H1 (cell line): ENCODE measurements around the gene SPATA6L. TPM values are rescaled to one million over a fixed set of nuclear protein-coding genes. Genes with fewer than 3 reads are reported as not detected.

ENCODE experiments used
- CTCF ChIA-PET: fragments of 300-600 bp; sonication (Branson Sonifier 250); formaldehyde crosslinking; loops from one replicate; lab custom pipeline; 2021; ENCODE audit not compliant: partially characterized antibody; lab: Charles Lee
- POLR2A ChIA-PET: fragments of 300-600 bp; sonication (Branson Sonifier 250); formaldehyde crosslinking; loops from one replicate; lab custom pipeline; 2021; ENCODE audit warnings: inconsistent platforms; ENCODE audit not compliant: partially characterized antibody; lab: Charles Lee
- DNase-seq, 2 experiments: peaks; one replicate each; pipeline versions ENCODE4 v3.0.0 to v3.0.0-alpha.2; 2010 to 2022; ENCODE audit warnings: low spot score in 2 of 2, low read depth in 1 of 2, mixed read lengths in 1 of 2
- FAIRE-seq: peaks from 2 replicates; lab custom pipeline; 2011; peaks lifted over from hg19 to GRCh38; lab: Jason Lieb, UNC
- H2AFZ ChIP-seq: 2 replicates; pipeline ENCODE4 v1.8.1; 2012; ENCODE audit warnings: low read length, inconsistent platforms
- H2AK5ac ChIP-seq: 2 replicates; pipeline ENCODE4 v1.6.1; 2013; ENCODE audit warnings: low read depth, low read length
- H2BK120ac ChIP-seq: replicated peaks from 2 replicates; pipeline ENCODE3; 2013; ENCODE audit warnings: low read depth, low read length, inconsistent platforms
- H2BK12ac ChIP-seq: 2 replicates; pipeline ENCODE4 v1.6.1; 2013; ENCODE audit warnings: low read depth, low read length
- H2BK15ac ChIP-seq: 2 replicates; pipeline ENCODE4 v1.6.1; 2013; ENCODE audit warnings: low read length
- H2BK20ac ChIP-seq: 2 replicates; pipeline ENCODE4 v1.6.1; 2013; ENCODE audit warnings: low read length
- H2BK5ac ChIP-seq: 2 replicates; pipeline ENCODE4 v1.6.1; 2013; ENCODE audit warnings: low read depth, low read length
- H3K14ac ChIP-seq: 2 replicates; pipeline ENCODE4 v1.6.1; 2013; ENCODE audit warnings: inconsistent platforms; ENCODE audit not compliant: insufficient read length
- H3K18ac ChIP-seq: 2 replicates; pipeline ENCODE4 v1.6.1; 2013; ENCODE audit warnings: low read length; ENCODE audit errors: extremely low read depth
- H3K23ac ChIP-seq: 2 replicates; pipeline ENCODE4 v1.6.1; 2013; ENCODE audit warnings: inconsistent platforms; ENCODE audit not compliant: insufficient read length
- H3K23me2 ChIP-seq: 2 replicates; pipeline ENCODE4 v1.6.1; 2013; ENCODE audit warnings: low read depth, low read length
- H3K27ac ChIP-seq: 2 replicates; pipeline ENCODE4 v1.6.1; 2011; ENCODE audit warnings: low read depth, low read length, inconsistent platforms
- H3K27me3 ChIP-seq, 4 experiments: replicated peaks in 1 of 4; 1 replicate in 1 of 4; 2 replicates in 3 of 4; pipeline versions ENCODE4 v1.6.1 to v1.8.1; 2011 to 2013; ENCODE audit warnings: low read length in 3 of 4, mild to moderate bottlenecking in 3 of 4, inconsistent platforms in 2 of 4, mixed read lengths in 2 of 4, moderate library complexity in 1 of 4; ENCODE audit not compliant: control insufficient read depth in 3 of 4, insufficient read depth in 3 of 4; ENCODE audit errors: extremely low read depth in 1 of 4
- H3K36me3 ChIP-seq, 4 experiments: 2 replicates each; pipeline versions ENCODE4 v1.6.1 to v1.8.1; 2011 to 2013; ENCODE audit warnings: mild to moderate bottlenecking in 4 of 4, low read length in 3 of 4, moderate library complexity in 2 of 4, control low read depth in 1 of 4, inconsistent platforms in 1 of 4; ENCODE audit not compliant: insufficient read depth in 4 of 4, control insufficient read depth in 2 of 4
- H3K4ac ChIP-seq: replicated peaks from 2 replicates; pipeline ENCODE3; 2013; ENCODE audit warnings: low read length, low read depth, mixed read lengths, inconsistent platforms; ENCODE audit not compliant: insufficient read length
- H3K4me1 ChIP-seq, 4 experiments: replicated peaks in 1 of 4; 1 replicate in 1 of 4; 2 replicates in 3 of 4; pipeline versions ENCODE4 v1.6.1 to v1.8.1; 2011 to 2013; ENCODE audit warnings: low read length in 3 of 4, inconsistent platforms in 2 of 4, mixed read lengths in 1 of 4; ENCODE audit not compliant: insufficient read depth in 4 of 4, control insufficient read depth in 3 of 4
- H3K4me2 ChIP-seq, 2 experiments: 2 replicates each; pipeline versions ENCODE4 v1.6.1 to v1.8.1; 2011 to 2013; ENCODE audit warnings: low read depth in 2 of 2, low read length in 2 of 2, control low read depth in 1 of 2, inconsistent platforms in 1 of 2, mild to moderate bottlenecking in 1 of 2; ENCODE audit not compliant: insufficient read depth in 1 of 2
- H3K4me3 ChIP-seq, 4 experiments: fragments of 200-600, 300-600 bp in 1 of 4; sonication (generic), shearing (Covaris generic), sonication (Bioruptor Twin) in 1 of 4; 2 replicates each; pipeline versions ENCODE4 v1.5.1 to v1.8.1; 2011 to 2016; ENCODE audit warnings: low read length in 4 of 4, low read depth in 3 of 4, control low read depth in 2 of 4, inconsistent platforms in 2 of 4, mild to moderate bottlenecking in 2 of 4, mixed read lengths in 1 of 4, moderate library complexity in 1 of 4; ENCODE audit not compliant: insufficient read depth in 2 of 4; ENCODE audit errors: extremely low read depth in 1 of 4
- H3K56ac ChIP-seq: replicated peaks from 2 replicates; pipeline ENCODE3; 2013; ENCODE audit warnings: low read depth, mild to moderate bottlenecking, mixed read lengths, low read length, inconsistent platforms; ENCODE audit not compliant: insufficient read length
- H3K79me1 ChIP-seq: 2 replicates; pipeline ENCODE4 v1.6.1; 2013; ENCODE audit warnings: low read depth, low read length, control low read depth
- H3K79me2 ChIP-seq, 2 experiments: 2 replicates each; pipeline versions ENCODE4 v1.6.1 to v1.8.1; 2012 to 2013; ENCODE audit warnings: low read length in 2 of 2, mild to moderate bottlenecking in 2 of 2, inconsistent platforms in 1 of 2; ENCODE audit not compliant: insufficient read depth in 2 of 2, control insufficient read depth in 1 of 2
- H3K9ac ChIP-seq, 4 experiments: replicated peaks in 1 of 4; 1 replicate in 1 of 4; 2 replicates in 3 of 4; pipeline versions ENCODE4 v1.6.1 to v1.8.1; 2011 to 2013; ENCODE audit warnings: low read depth in 3 of 4, low read length in 3 of 4, control low read depth in 2 of 4, mild to moderate bottlenecking in 2 of 4, moderate library complexity in 2 of 4, inconsistent platforms in 1 of 4; ENCODE audit errors: extremely low read depth in 1 of 4
- H3K9me3 ChIP-seq, 2 experiments: 2 replicates each; pipeline versions ENCODE4 v1.6.1 to v1.8.1; 2012 to 2013; ENCODE audit warnings: mild to moderate bottlenecking in 2 of 2, moderate library complexity in 2 of 2, control low read depth in 1 of 2, inconsistent platforms in 1 of 2, low read depth in 1 of 2, low read length in 1 of 2, mixed read lengths in 1 of 2; ENCODE audit not compliant: insufficient read depth in 2 of 2
- H4K20me1 ChIP-seq, 2 experiments: replicated peaks in 1 of 2; 2 replicates each; pipeline versions ENCODE3 to v1.8.1; 2011 to 2013; ENCODE audit warnings: inconsistent platforms in 2 of 2, low read length in 2 of 2, mild to moderate bottlenecking in 1 of 2; ENCODE audit not compliant: insufficient read depth in 2 of 2, control insufficient read depth in 1 of 2
- H4K5ac ChIP-seq: 2 replicates; pipeline ENCODE4 v1.6.1; 2013; ENCODE audit warnings: low read length, low read depth, mixed read lengths, inconsistent platforms; ENCODE audit not compliant: insufficient read length
- H4K8ac ChIP-seq: 2 replicates; pipeline ENCODE4 v1.8.0; 2013; ENCODE audit warnings: mild to moderate bottlenecking, moderate library complexity, low read length, inconsistent platforms; ENCODE audit not compliant: insufficient read depth; ENCODE audit errors: extremely low read depth
- H4K91ac ChIP-seq: replicated peaks from 2 replicates; pipeline ENCODE3; 2013; ENCODE audit warnings: low read length, mixed read lengths, inconsistent platforms; ENCODE audit not compliant: insufficient read length
- KDM4A ChIP-seq: IDR thresholded peaks from one replicate; pipeline ENCODE4 v1.7.1; 2012; ENCODE audit warnings: low read depth, mild to moderate bottlenecking, moderate library complexity, low read length, inconsistent platforms; ENCODE audit not compliant: severe bottlenecking
- NRF1 ChIP-seq: IDR thresholded peaks from 2 replicates; pipeline ENCODE4 v1.6.1; 2011; ENCODE audit warnings: mild to moderate bottlenecking, low read depth, low read length, improper control_type of control experiment
- RAD21 ChIP-seq, 2 experiments: IDR thresholded peaks in 1 of 2; conservative IDR thresholded peaks in 1 of 2; 2 replicates each; pipeline ENCODE4 v1.6.1; 2011; ENCODE audit warnings: low read depth in 2 of 2, low read length in 2 of 2, improper control_type of control experiment in 1 of 2, inconsistent platforms in 1 of 2, mild to moderate bottlenecking in 1 of 2, moderate library complexity in 1 of 2
- WGBS, 2 experiments: shearing (Covaris generic) in 1 of 2; methylation state at CpG; one replicate each; pipeline versions ENCODE4 v1.1.6 to v1.1.7; 2013 to 2015; ENCODE audit warnings: low lambda C conversion rate in 2 of 2, mixed read lengths in 2 of 2, inconsistent platforms in 1 of 2, low coverage in 1 of 2, missing lambda C conversion rate in 1 of 2; ENCODE audit not compliant: insufficient replicate concordance in 2 of 2, insufficient coverage in 1 of 2, insufficient read length in 1 of 2; ENCODE audit errors: extremely low coverage in 1 of 2, missing lambda C conversion rate in 1 of 2; 5-methylcytosine and 5-hydroxymethylcytosine counted together
- polyA plus RNA-seq, 7 experiments: library from polyadenylated mRNA; depleted of rRNA in 3 of 7; stranded (reverse) in 5 of 7; unstranded in 2 of 7; fragments of >200 nt in 5 of 7; fragments of 200-250 nt in 2 of 7; gene quantifications; 1 replicate in 5 of 7; 2 replicates in 1 of 7; 4 replicates in 1 of 7; pipeline versions ENCODE4 v1.2.1 to v1.2.3, GENCODE V29; 2011 to 2013; ENCODE audit warnings: missing spikeins in 2 of 7, mixed read lengths in 2 of 7
- total RNA-seq: library from RNA; stranded (reverse); fragmentation: NEBNext Ultra II Directional; extraction: Animal tissue kit (Norgen Biotek cat#: 25700); gene quantifications from 2 replicates; pipeline ENCODE4 v1.2.1, GENCODE V29; 2021

The SPATA6L gene
- total and polyA plus RNA-seq, 2 of the 8 experiments (the other 6 are each of a cell fraction or from before 2014, with no cell fraction given) = 0.57 to 1.1 TPM

DNA sequence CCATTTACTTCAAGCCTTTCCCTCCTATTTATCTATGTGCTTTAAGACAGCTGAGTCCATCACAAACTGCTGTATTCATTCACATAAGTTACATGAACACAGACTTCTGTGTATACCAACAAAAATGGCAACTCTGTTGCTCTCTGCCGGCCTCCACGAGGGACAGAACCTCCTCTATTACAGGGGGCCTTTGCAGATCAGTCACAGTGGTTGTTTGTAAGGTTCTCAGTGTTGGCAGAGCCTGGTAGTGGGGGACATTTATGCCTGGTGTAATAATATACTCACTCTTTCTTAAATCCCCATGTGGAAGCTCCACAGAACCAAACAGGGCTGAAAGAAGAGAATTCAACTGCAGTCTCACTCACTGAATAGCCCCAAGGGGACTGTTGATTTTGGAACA lies 99.5 kb downstream of the SPATA6L start:
- no peaks in the 10 kb centered on the region for H3K4me1 ChIP-seq
- no peak overlapping the region for H3K18ac ChIP-seq
- H3K56ac ChIP-seq = no peak overlapping the region
- FAIRE-seq = no peak
- TF ChIP-seq RAD21 (IDR thresholded peaks at IDR 0.05 in 1 of 2, conservative IDR thresholded peaks at IDR 0.05 in 1 of 2; ENCODE audit: low read depth in 2 of 2, low read length in 2 of 2) = no peak
- TF ChIP-seq NRF1 = no peak
- TF ChIP-seq KDM4A = no peak
- no peak overlapping the region for H4K8ac ChIP-seq
- H3K9ac ChIP-seq = no peak overlapping the region
- CTCF ChIA-PET = interaction anchor here (1.4 to 1.7 kb wide), 3 partner anchors 18 to 180 kb away, joined by 3 to 5 read pairs (median 3); no protein-coding TSS in a partner anchor
- no peaks in the 10 kb centered on the region for H3K9me3 ChIP-seq
- H4K5ac ChIP-seq = no peak overlapping the region
- no peaks in the 10 kb centered on the region for H3K27me3 ChIP-seq
- no peak overlapping the region for H2BK20ac ChIP-seq
- no peak overlapping the region for H2BK120ac ChIP-seq
- H2AFZ ChIP-seq = no peak overlapping the region
- H2BK5ac ChIP-seq = no peak overlapping the region
- no peak overlapping the region for H3K23ac ChIP-seq
- H2BK15ac ChIP-seq = no peak overlapping the region
- POLR2A ChIA-PET = no interaction called here
- no peaks in the 10 kb centered on the region for H3K36me3 ChIP-seq
- no peaks in the 10 kb centered on the region for H4K20me1 ChIP-seq
- no peaks in the 10 kb centered on the region for H3K23me2 ChIP-seq
- no peaks in the 10 kb centered on the region for H3K79me2 ChIP-seq
- no peak overlapping the region for H2AK5ac ChIP-seq
- no peak overlapping the region for H3K14ac ChIP-seq
- no peak overlapping the region for H4K91ac ChIP-seq
- 82% methylated on average over 2 of the region's 2 CpGs; no CpG with 5 or more reads in 1 of the 2 experiments for WGBS, 2 experiments
- no peak overlapping the region for H3K4ac ChIP-seq
- H2BK12ac ChIP-seq = no peak overlapping the region
- H3K4me3 ChIP-seq = no peak overlapping the region
- H3K79me1 ChIP-seq = no peaks in the 10 kb centered on the region
- no peak overlapping the region for H3K4me2 ChIP-seq
- no peak for DNase-seq
- no peak overlapping the region for H3K27ac ChIP-seq
